ENCODE measurements around the gene CCDC116. TPM values are rescaled to one million over a fixed set of nuclear protein-coding genes. Genes with fewer than 3 reads are reported as not detected.

CCDC116 gene
- total and polyA plus RNA-seq, 7 donors, result 0.07 to 0.32 (median 0.17) TPM

- Histone ChIP-seq H3K9me3 (no peaks in the 10 kb centered on the region), H3K4me1 (peaks cover 54% of the 10 kb centered on the region), H3K36me3 (ENCODE audit: insufficient read depth in 1 of 2, low read depth in 1 of 2) (peaks cover 4 to 17% of the 10 kb centered on the region in 2 donors), H3K27me3 (ENCODE audit: insufficient read depth in 3 of 3, low read length in 2 of 3) (no peaks in the 10 kb centered on the region), H3K4me3 (no peak overlapping the region), H3K27ac (no peak overlapping the region)
- DNase-seq (no peak), ATAC-seq (no peak)
- intact Hi-C loops (cut with DNase I), result no loop called here
- WGBS, 3 donors, result 82 to 93% (median 84%) methylated on average over 8 of the region's 8 CpGs
- TF ChIP-seq CTCF (IDR thresholded peaks at IDR 0.05), result no peak
These were observed 43.2 kb upstream of the CCDC116 start for GRCh38 chr22:21589396-21589795.

- Histone ChIP-seq H3K36me3 (ENCODE audit: insufficient read depth in 1 of 2, low read depth in 1 of 2) (peaks cover 4 to 32% of the 10 kb centered on the region in 2 donors), H3K27me3 (ENCODE audit: insufficient read depth in 3 of 3, low read length in 2 of 3) (no peaks in the 10 kb centered on the region), H3K4me3 (no peak overlapping the region), H3K9me3 (no peaks in the 10 kb centered on the region), H3K27ac (peak overlapping the region; percentile 37), H3K4me1 (peaks cover 61% of the 10 kb centered on the region)
- DNase-seq, result no peak
- intact Hi-C loops (cut with DNase I), result loop anchor here in 1 of 2 donors (5.0 kb wide), 1 partner anchor 36 kb away; no protein-coding TSS in a partner anchor
- WGBS, 3 donors, result 75 to 82% (median 81%) methylated on average over 9 of the region's 9 CpGs
- no peak for TF ChIP-seq CTCF (IDR thresholded peaks at IDR 0.05)
- peak in 1 of 4 donors; percentile 2 for ATAC-seq
These were observed 41.5 kb upstream of the CCDC116 start for GRCh38 chr22:21590809-21591641.

GRCh38 chr22:21591695-21592094 lies 40.9 kb upstream of the CCDC116 start:
- DNase-seq (peak; percentile 51 to 85), ATAC-seq (peak; percentile 91 to 97 (median 95))
- Histone ChIP-seq H3K4me1 (peaks cover 57% of the 10 kb centered on the region), H3K9me3 (no peaks in the 10 kb centered on the region), H3K27ac (peak overlapping the region; percentile 37), H3K4me3 (no peak overlapping the region), H3K36me3 (ENCODE audit: insufficient read depth in 1 of 2, low read depth in 1 of 2) (peaks cover 4 to 37% of the 10 kb centered on the region in 2 donors), H3K27me3 (ENCODE audit: insufficient read depth in 3 of 3, low read length in 2 of 3) (no peaks in the 10 kb centered on the region)
- intact Hi-C loops (cut with DNase I), result loop anchor here in 1 of 2 donors (5.0 kb wide), 1 partner anchor 36 kb away; no protein-coding TSS in a partner anchor
- TF ChIP-seq CTCF (IDR thresholded peaks at IDR 0.05), result no peak
- whole genome bisulfite sequencing, 3 donors, result 21 to 37% (median 26%) methylated on average over 9 of the region's 9 CpGs

- no peak overlapping the region for H3K4me3 ChIP-seq
- DNase-seq (no peak), ATAC-seq (no peak)
- WGBS, 3 donors, result 89 to 96% (median 91%) methylated on average over 3 of the region's 3 CpGs
- H3K27ac ChIP-seq, result no peak overlapping the region
- H3K36me3 ChIP-seq (ENCODE audit: insufficient read depth in 1 of 2, low read depth in 1 of 2), result peaks cover 4 to 37% of the 10 kb centered on the region in 2 donors
- TF ChIP-seq CTCF (IDR thresholded peaks at IDR 0.05), result no peak
- intact Hi-C loops (cut with DNase I), result loop anchor here in 1 of 2 donors (5.0 kb wide), 1 partner anchor 35 kb away; no protein-coding TSS in a partner anchor
- H3K9me3 ChIP-seq, result no peaks in the 10 kb centered on the region
- H3K4me1 ChIP-seq, result peaks cover 54% of the 10 kb centered on the region
- H3K27me3 ChIP-seq (ENCODE audit: insufficient read depth in 3 of 3, low read length in 2 of 3), result no peaks in the 10 kb centered on the region
These were observed 40.1 kb upstream of the CCDC116 start for GRCh38 chr22:21592422-21592821.
